ENCODE data around the gene TOP1. TPM values are rescaled to one million over a fixed set of nuclear protein-coding genes. Genes with fewer than 3 reads are reported as not detected.

TOP1 gene
- total RNA-seq, 1 donor from 2014 or later: 52.0 TPM

- Histone ChIP-seq H3K4me1 (peaks cover 34% of the 10 kb centered on the region), H3K9me3 (no peaks in the 10 kb centered on the region), H3K4me3 (no peak overlapping the region), H3K27me3 (ENCODE audit: low read depth) (no peaks in the 10 kb centered on the region), H3K27ac (no peak overlapping the region), H3K36me3 (peaks cover 94% of the 10 kb centered on the region)
- intact Hi-C loops (cut with DNase I): loop anchor here (5.0 kb wide), 1 partner anchor 94 kb away; no protein-coding TSS in a partner anchor
- ATAC-seq (no peak), DNase-seq (no peak)
- TF ChIP-seq CTCF (IDR thresholded peaks at IDR 0.05): no peak
Observed at GRCh38 chr20:41080866-41081265, 52.2 kb downstream of the TOP1 start.

- Histone ChIP-seq H3K36me3 (peaks cover 90% of the 10 kb centered on the region), H3K4me3 (no peak overlapping the region), H3K27me3 (ENCODE audit: low read depth) (no peaks in the 10 kb centered on the region), H3K4me1 (peaks cover 35% of the 10 kb centered on the region), H3K9me3 (no peaks in the 10 kb centered on the region), H3K27ac (no peak overlapping the region)
- TF ChIP-seq CTCF (IDR thresholded peaks at IDR 0.05): no peak
- intact Hi-C loops (cut with DNase I): loop anchor here (5.0 kb wide), 1 partner anchor 94 kb away; no protein-coding TSS in a partner anchor
- no peak for ATAC-seq
- DNase-seq: no peak
Observed at GRCh38 chr20:41081276-41081814, 52.7 kb downstream of the TOP1 start.

- Histone ChIP-seq H3K27ac (no peak overlapping the region), H3K4me1 (peaks cover 33% of the 10 kb centered on the region), H3K4me3 (no peak overlapping the region), H3K27me3 (ENCODE audit: low read depth) (no peaks in the 10 kb centered on the region), H3K36me3 (peaks cover 84% of the 10 kb centered on the region), H3K9me3 (no peaks in the 10 kb centered on the region)
- no peak for TF ChIP-seq CTCF (IDR thresholded peaks at IDR 0.05)
- ATAC-seq: no peak
- intact Hi-C loops (cut with DNase I): loop anchor here (5.0 kb wide), 1 partner anchor 95 kb away; no protein-coding TSS in a partner anchor
- DNase-seq: no peak
Observed at GRCh38 chr20:41082306-41082705, 53.7 kb downstream of the TOP1 start.

GRCh38 chr20:41085606-41086005 lies 57.0 kb downstream of the TOP1 start:
- Histone ChIP-seq H3K4me1 (peaks cover 10% of the 10 kb centered on the region), H3K27ac (no peak overlapping the region), H3K36me3 (peaks cover 76% of the 10 kb centered on the region), H3K4me3 (no peak overlapping the region), H3K27me3 (ENCODE audit: low read depth) (no peaks in the 10 kb centered on the region), H3K9me3 (no peaks in the 10 kb centered on the region)
- intact Hi-C loops (cut with DNase I): no loop called here
- DNase-seq: no peak
- ATAC-seq: no peak
- TF ChIP-seq CTCF (IDR thresholded peaks at IDR 0.05): no peak

GRCh38 chr20:41086402-41087324 lies 58.0 kb downstream of the TOP1 start:
- no peak overlapping the region for H3K27ac ChIP-seq
- TF ChIP-seq CTCF (IDR thresholded peaks at IDR 0.05): no peak
- H3K9me3 ChIP-seq: no peaks in the 10 kb centered on the region
- peaks cover 10% of the 10 kb centered on the region for H3K4me1 ChIP-seq
- no peaks in the 10 kb centered on the region for H3K27me3 ChIP-seq (ENCODE audit: low read depth)
- intact Hi-C loops (cut with DNase I): no loop called here
- ATAC-seq: peak; percentile 23 to 72
- no peak overlapping the region for H3K4me3 ChIP-seq
- peaks cover 68% of the 10 kb centered on the region for H3K36me3 ChIP-seq
- DNase-seq: no peak
